GM12865 (cell line): ENCODE measurements around the gene NUDT16L1.

ENCODE experiments used
- DNase-seq: peaks from one replicate; pipeline ENCODE4 v3.0.0; 2010; ENCODE audit warnings: low read depth
- H3K4me3 ChIP-seq: 2 replicates; pipeline ENCODE4 v1.5.1; 2011; ENCODE audit warnings: mild to moderate bottlenecking, low read depth, low read length, control low read depth
- CTCF ChIP-seq: IDR thresholded peaks from 2 replicates; pipeline ENCODE4 v1.5.1; 2011; ENCODE audit warnings: low read length, control low read depth, low read depth, inconsistent platforms; ENCODE audit not compliant: insufficient read depth; ENCODE audit errors: missing control alignments

NUDT16L1 gene

GRCh38 chr16:4664538-4665418 lies 28.6 kb upstream of the NUDT16L1 start:
- H3K4me3 ChIP-seq = no peak overlapping the region
- peak; percentile 37 for DNase-seq
- no peak for TF ChIP-seq CTCF

- TF ChIP-seq CTCF = no peak
- no peak for DNase-seq
- no peak overlapping the region for H3K4me3 ChIP-seq
These were observed 26.7 kb upstream of the NUDT16L1 start for GRCh38 chr16:4666537-4667202.

- TF ChIP-seq CTCF = no peak
- no peak overlapping the region for H3K4me3 ChIP-seq
These were observed 26.0 kb upstream of the NUDT16L1 start for GRCh38 chr16:4667203-4667963.

GRCh38 chr16:4668313-4668960 lies 24.9 kb upstream of the NUDT16L1 start:
- TF ChIP-seq CTCF = no peak
- H3K4me3 ChIP-seq = no peak overlapping the region
- no peak for DNase-seq

More at GRCh38 chr16:4667203-4667963, 26.0 kb upstream of the NUDT16L1 start:
- DNase-seq = no peak

- no peak overlapping the region for H3K4me3 ChIP-seq
- DNase-seq = no peak
- TF ChIP-seq CTCF = no peak
These were observed 19.8 kb upstream of the NUDT16L1 start for GRCh38 chr16:4673387-4674046.

GRCh38 chr16:4674926-4675530 lies 18.3 kb upstream of the NUDT16L1 start:
- DNase-seq = no peak
- H3K4me3 ChIP-seq = no peak overlapping the region
- TF ChIP-seq CTCF = no peak
